Measurements from ENCODE around the gene C2orf76.

DNA sequence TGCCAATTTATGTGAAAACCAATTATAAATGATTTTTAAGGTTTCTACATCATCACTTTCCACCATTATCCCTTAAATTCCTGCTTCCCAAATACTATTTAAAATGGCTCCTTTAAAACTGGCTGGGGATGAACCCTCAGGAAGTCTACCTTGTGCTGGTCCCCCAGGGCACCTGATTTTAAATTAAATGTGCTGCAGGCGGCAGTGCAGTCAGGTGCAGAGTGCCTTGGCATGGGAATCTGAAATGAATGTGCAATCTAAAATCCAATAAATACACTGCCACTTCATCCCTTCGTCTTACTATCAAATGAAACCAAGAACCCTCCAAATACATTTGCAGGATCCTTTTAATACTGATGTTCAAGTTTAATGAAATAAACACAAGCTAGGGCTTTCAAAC, 61.8 kb downstream of the C2orf76 start:
- TF ChIP-seq, protein P1, sequence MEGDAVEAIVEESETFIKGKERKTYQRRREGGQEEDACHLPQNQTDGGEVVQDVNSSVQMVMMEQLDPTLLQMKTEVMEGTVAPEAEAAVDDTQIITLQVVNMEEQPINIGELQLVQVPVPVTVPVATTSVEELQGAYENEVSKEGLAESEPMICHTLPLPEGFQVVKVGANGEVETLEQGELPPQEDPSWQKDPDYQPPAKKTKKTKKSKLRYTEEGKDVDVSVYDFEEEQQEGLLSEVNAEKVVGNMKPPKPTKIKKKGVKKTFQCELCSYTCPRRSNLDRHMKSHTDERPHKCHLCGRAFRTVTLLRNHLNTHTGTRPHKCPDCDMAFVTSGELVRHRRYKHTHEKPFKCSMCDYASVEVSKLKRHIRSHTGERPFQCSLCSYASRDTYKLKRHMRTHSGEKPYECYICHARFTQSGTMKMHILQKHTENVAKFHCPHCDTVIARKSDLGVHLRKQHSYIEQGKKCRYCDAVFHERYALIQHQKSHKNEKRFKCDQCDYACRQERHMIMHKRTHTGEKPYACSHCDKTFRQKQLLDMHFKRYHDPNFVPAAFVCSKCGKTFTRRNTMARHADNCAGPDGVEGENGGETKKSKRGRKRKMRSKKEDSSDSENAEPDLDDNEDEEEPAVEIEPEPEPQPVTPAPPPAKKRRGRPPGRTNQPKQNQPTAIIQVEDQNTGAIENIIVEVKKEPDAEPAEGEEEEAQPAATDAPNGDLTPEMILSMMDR (IDR thresholded peaks at IDR 0.05; ENCODE audit: borderline replicate concordance, extremely low read depth, low read length, poor library complexity, severe bottlenecking), result no peak
- TF ChIP-seq EZH2 (IDR thresholded peaks at IDR 0.05; ENCODE audit: borderline replicate concordance, low read depth, low read length, severe bottlenecking), result no peak
